ENCODE measurements around the gene LEMD3. TPM values are rescaled to one million over a fixed set of nuclear protein-coding genes. Genes with fewer than 3 reads are reported as not detected.

The LEMD3 gene
- total and polyA plus RNA-seq, 2 of the 8 experiments (the other 6 are each of a cell fraction or from before 2014, with no cell fraction given) = 5.8 to 33.2 TPM

GRCh38 chr12:65121049-65121955 lies 48.1 kb upstream of the LEMD3 start, which contains the start of gene WIF1 (continued):
- TF ChIP-seq CTCF (IDR thresholded peaks at IDR 0.05; ENCODE audit: control extremely low read depth in 1 of 3, insufficient read depth in 1 of 3, low read depth in 1 of 3, low read length in 3 of 3) = peak; percentile 60 to 68 (median 68)
- TF ChIP-seq CBX8 (IDR thresholded peaks at IDR 0.05; ENCODE audit: borderline replicate concordance, low read depth, low read length) = no peak
- TF ChIP-seq SIRT6 (IDR thresholded peaks at IDR 0.05; ENCODE audit: low read length) = no peak
- peak; percentile 18 for TF ChIP-seq EZH2 (IDR thresholded peaks at IDR 0.05; ENCODE audit: low read depth, low read length, severe bottlenecking)
- TF ChIP-seq ZNF274 (IDR thresholded peaks at IDR 0.05; ENCODE audit: borderline replicate concordance, extremely low read depth, low read length) = no peak
- TF ChIP-seq TAF1 (IDR thresholded peaks at IDR 0.05; ENCODE audit: low read depth, low read length) = no peak
- no peak for TF ChIP-seq HDAC6 (IDR thresholded peaks at IDR 0.05; ENCODE audit: low read depth, low read length)
- TF ChIP-seq POLR2AphosphoS5 (IDR thresholded peaks at IDR 0.05; ENCODE audit: low read depth, low read length) = 0 out of 2 replicates have a peak, but pooled peaks have one; percentile 27
- peak; percentile 97 for TF ChIP-seq E2F6 (IDR thresholded peaks at IDR 0.05)
- TF ChIP-seq BACH1 (IDR thresholded peaks at IDR 0.05; ENCODE audit: low read length) = no peak
- TF ChIP-seq BCL11A (IDR thresholded peaks at IDR 0.05; ENCODE audit: low read depth in 2 of 2, low read length in 2 of 2) = no peak
- peak; percentile 84 for TF ChIP-seq TBP (IDR thresholded peaks at IDR 0.05; ENCODE audit: low read depth, low read length)
- no peak for TF ChIP-seq SIN3A (conservative IDR thresholded peaks at IDR 0.05 in 1 of 2, IDR thresholded peaks at IDR 0.05 in 1 of 2; ENCODE audit: low read depth in 1 of 2, low read length in 2 of 2)
- TF ChIP-seq YY1 (IDR thresholded peaks at IDR 0.05; ENCODE audit: low read depth, low read length) = 0 out of 2 replicates have a peak, but pooled peaks have one; percentile 6
- TF ChIP-seq BRCA1 (IDR thresholded peaks at IDR 0.05; ENCODE audit: low read depth, low read length) = no peak
- peak; percentile 71; the same call in 1 of the 2 replicates for TF ChIP-seq RBBP5 (IDR thresholded peaks at IDR 0.05; ENCODE audit: borderline replicate concordance, low read depth, low read length)
- TF ChIP-seq TAF7 (optimal IDR thresholded peaks at IDR 0.05; ENCODE audit: borderline replicate concordance, low read depth, low read length) = no peak
- TF ChIP-seq NANOG (IDR thresholded peaks at IDR 0.05; ENCODE audit: insufficient read depth, low read depth, low read length, poor library complexity, severe bottlenecking) = no peak
- TF ChIP-seq GTF2F1 (IDR thresholded peaks at IDR 0.05; ENCODE audit: borderline replicate concordance, low read depth, low read length) = no peak
- TF ChIP-seq RXRA (IDR thresholded peaks at IDR 0.05; ENCODE audit: insufficient read depth, low read depth, low read length) = no peak

Data from H1 (cell line).